Measurements from ENCODE around the gene LIN28A. TPM values are rescaled to one million over a fixed set of nuclear protein-coding genes. Genes with fewer than 3 reads are reported as not detected.

Gene LIN28A
- total RNA-seq, 1 donor from 2014 or later, result 43.7 TPM

GRCh38 chr1:26362331-26362730 is 48.3 kb upstream of the LIN28A start:
- Mint-ChIP-seq H3K4me3 (ENCODE audit: unreplicated experiment) (no peak overlapping the region), H3K27ac (ENCODE audit: unreplicated experiment) (no peak overlapping the region)
- H3K27me3 ChIP-seq (ENCODE audit: insufficient read depth, low read length), result peaks cover 29% of the 10 kb centered on the region

GRCh38 chr1:26363549-26364448 is 46.8 kb upstream of the LIN28A start:
- no peak overlapping the region for H3K9ac ChIP-seq (ENCODE audit: low read length)
- H3K79me2 ChIP-seq (ENCODE audit: insufficient read depth, low read length), result no peaks in the 10 kb centered on the region
- H4K20me1 ChIP-seq (ENCODE audit: insufficient read depth, low read length), result no peaks in the 10 kb centered on the region
- no peak overlapping the region for H3K27ac Mint-ChIP-seq (ENCODE audit: unreplicated experiment)
- no peaks in the 10 kb centered on the region for H3K4me1 Mint-ChIP-seq (ENCODE audit: low read depth, unreplicated experiment)
- H3K4me1 ChIP-seq (ENCODE audit: insufficient read depth, low read length), result peaks cover 4% of the 10 kb centered on the region
- no peak overlapping the region for H3K27ac ChIP-seq (ENCODE audit: low read depth, low read length)
- H3K27me3 ChIP-seq (ENCODE audit: insufficient read depth, low read length), result peaks cover 29% of the 10 kb centered on the region
- FAIRE-seq (peak; percentile 13), DNase-seq (ENCODE audit: low read depth) (peak; percentile 42)
- no peaks in the 10 kb centered on the region for H3K36me3 ChIP-seq (ENCODE audit: insufficient read depth, low read length)
- peaks cover 66% of the 10 kb centered on the region for H3K27me3 Mint-ChIP-seq (ENCODE audit: low read depth, unreplicated experiment)
- no peaks in the 10 kb centered on the region for H3K36me3 Mint-ChIP-seq (ENCODE audit: low read depth, unreplicated experiment)
- H3K4me2 ChIP-seq (ENCODE audit: low read length), result no peak overlapping the region
- no peak overlapping the region for H3K4me3 ChIP-seq (ENCODE audit: insufficient read depth, low read depth, low read length)
- TF ChIP-seq, protein P1, sequence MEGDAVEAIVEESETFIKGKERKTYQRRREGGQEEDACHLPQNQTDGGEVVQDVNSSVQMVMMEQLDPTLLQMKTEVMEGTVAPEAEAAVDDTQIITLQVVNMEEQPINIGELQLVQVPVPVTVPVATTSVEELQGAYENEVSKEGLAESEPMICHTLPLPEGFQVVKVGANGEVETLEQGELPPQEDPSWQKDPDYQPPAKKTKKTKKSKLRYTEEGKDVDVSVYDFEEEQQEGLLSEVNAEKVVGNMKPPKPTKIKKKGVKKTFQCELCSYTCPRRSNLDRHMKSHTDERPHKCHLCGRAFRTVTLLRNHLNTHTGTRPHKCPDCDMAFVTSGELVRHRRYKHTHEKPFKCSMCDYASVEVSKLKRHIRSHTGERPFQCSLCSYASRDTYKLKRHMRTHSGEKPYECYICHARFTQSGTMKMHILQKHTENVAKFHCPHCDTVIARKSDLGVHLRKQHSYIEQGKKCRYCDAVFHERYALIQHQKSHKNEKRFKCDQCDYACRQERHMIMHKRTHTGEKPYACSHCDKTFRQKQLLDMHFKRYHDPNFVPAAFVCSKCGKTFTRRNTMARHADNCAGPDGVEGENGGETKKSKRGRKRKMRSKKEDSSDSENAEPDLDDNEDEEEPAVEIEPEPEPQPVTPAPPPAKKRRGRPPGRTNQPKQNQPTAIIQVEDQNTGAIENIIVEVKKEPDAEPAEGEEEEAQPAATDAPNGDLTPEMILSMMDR (IDR thresholded peaks at IDR 0.05; ENCODE audit: insufficient read depth, low read depth, low read length), result peak; percentile 95
- TF ChIP-seq EZH2 (IDR thresholded peaks at IDR 0.05; ENCODE audit: insufficient read depth, low read length), result no peak
- no peak overlapping the region for H3K4me3 Mint-ChIP-seq (ENCODE audit: unreplicated experiment)
- no peak overlapping the region for H2AFZ ChIP-seq (ENCODE audit: low read depth, low read length)
- H3K9me3 ChIP-seq (ENCODE audit: insufficient read depth, low read depth, low read length), result no peaks in the 10 kb centered on the region
- no peaks in the 10 kb centered on the region for H3K9me3 Mint-ChIP-seq (ENCODE audit: unreplicated experiment)

More at GRCh38 chr1:26362331-26362730, 48.3 kb upstream of the LIN28A start:
- DNase-seq (ENCODE audit: low read depth) (no peak), FAIRE-seq (no peak)
- Histone ChIP-seq H3K36me3 (ENCODE audit: insufficient read depth, low read length) (no peaks in the 10 kb centered on the region), H3K9me3 (ENCODE audit: insufficient read depth, low read depth, low read length) (no peaks in the 10 kb centered on the region), H3K27ac (ENCODE audit: low read depth, low read length) (no peak overlapping the region), H3K9ac (ENCODE audit: low read length) (no peak overlapping the region), H3K4me2 (ENCODE audit: low read length) (no peak overlapping the region), H2AFZ (ENCODE audit: low read depth, low read length) (no peak overlapping the region), H3K4me1 (ENCODE audit: insufficient read depth, low read length) (peaks cover 4% of the 10 kb centered on the region), H3K4me3 (ENCODE audit: insufficient read depth, low read depth, low read length) (no peak overlapping the region), H4K20me1 (ENCODE audit: insufficient read depth, low read length) (no peaks in the 10 kb centered on the region), H3K79me2 (ENCODE audit: insufficient read depth, low read length) (no peaks in the 10 kb centered on the region)
- Mint-ChIP-seq H3K36me3 (ENCODE audit: low read depth, unreplicated experiment) (no peaks in the 10 kb centered on the region), H3K4me1 (ENCODE audit: low read depth, unreplicated experiment) (no peaks in the 10 kb centered on the region), H3K27me3 (ENCODE audit: low read depth, unreplicated experiment) (peaks cover 67% of the 10 kb centered on the region), H3K9me3 (ENCODE audit: unreplicated experiment) (no peaks in the 10 kb centered on the region)
- no peak for TF ChIP-seq EZH2 (IDR thresholded peaks at IDR 0.05; ENCODE audit: insufficient read depth, low read length)
- TF ChIP-seq, protein P1 (IDR thresholded peaks at IDR 0.05; ENCODE audit: insufficient read depth, low read depth, low read length), result no peak

DNA sequence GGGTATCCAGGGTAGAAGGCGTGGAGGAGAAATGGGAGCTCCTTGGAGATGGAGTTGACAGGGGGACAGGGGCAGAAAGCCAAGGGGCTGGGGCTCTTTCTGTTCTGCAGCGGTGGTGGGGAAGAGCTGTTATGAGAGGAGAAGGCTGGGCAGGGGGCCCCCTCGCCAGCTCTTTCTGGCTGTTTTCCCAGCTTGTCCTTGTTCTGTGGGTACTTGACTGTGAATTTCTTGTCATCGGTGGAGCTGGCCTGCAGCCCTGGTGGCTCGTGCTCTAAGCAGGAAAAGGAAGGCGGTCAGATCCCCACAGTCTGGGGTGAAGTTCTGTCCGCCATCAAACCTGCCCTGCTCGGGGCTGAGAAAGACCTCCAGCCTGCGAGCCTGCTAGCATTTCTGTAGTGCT is 45.7 kb upstream of the LIN28A start:
- no peaks in the 10 kb centered on the region for H3K9me3 ChIP-seq (ENCODE audit: insufficient read depth, low read depth, low read length)
- H3K36me3 ChIP-seq (ENCODE audit: insufficient read depth, low read length), result no peaks in the 10 kb centered on the region
- no peak overlapping the region for H3K9ac ChIP-seq (ENCODE audit: low read length)
- DNase-seq (ENCODE audit: low read depth) (no peak), FAIRE-seq (no peak)
- peaks cover 57% of the 10 kb centered on the region for H3K27me3 Mint-ChIP-seq (ENCODE audit: low read depth, unreplicated experiment)
- no peak overlapping the region for H2AFZ ChIP-seq (ENCODE audit: low read depth, low read length)
- H3K9me3 Mint-ChIP-seq (ENCODE audit: unreplicated experiment), result no peaks in the 10 kb centered on the region
- H3K27me3 ChIP-seq (ENCODE audit: insufficient read depth, low read length), result peaks cover 28% of the 10 kb centered on the region
- H3K4me3 ChIP-seq (ENCODE audit: insufficient read depth, low read depth, low read length), result no peak overlapping the region
- H3K4me2 ChIP-seq (ENCODE audit: low read length), result no peak overlapping the region
- TF ChIP-seq EZH2 (IDR thresholded peaks at IDR 0.05; ENCODE audit: insufficient read depth, low read length), result no peak
- TF ChIP-seq, protein P1 (IDR thresholded peaks at IDR 0.05; ENCODE audit: insufficient read depth, low read depth, low read length), result no peak
- no peaks in the 10 kb centered on the region for H3K79me2 ChIP-seq (ENCODE audit: insufficient read depth, low read length)
- no peak overlapping the region for H3K4me3 Mint-ChIP-seq (ENCODE audit: unreplicated experiment)
- H3K4me1 Mint-ChIP-seq (ENCODE audit: low read depth, unreplicated experiment), result no peaks in the 10 kb centered on the region
- no peaks in the 10 kb centered on the region for H3K36me3 Mint-ChIP-seq (ENCODE audit: low read depth, unreplicated experiment)
- no peak overlapping the region for H3K27ac ChIP-seq (ENCODE audit: low read depth, low read length)
- H3K4me1 ChIP-seq (ENCODE audit: insufficient read depth, low read length), result peaks cover 3% of the 10 kb centered on the region
- H3K27ac Mint-ChIP-seq (ENCODE audit: unreplicated experiment), result no peak overlapping the region
- H4K20me1 ChIP-seq (ENCODE audit: insufficient read depth, low read length), result no peaks in the 10 kb centered on the region

Measured in astrocyte (in vitro differentiated cells and primary cell).